Mucosa of rectum (tissue), 2 donors: ENCODE measurements around the gene GTF3C2.
"Not testable (repeated sequence)": the region's sequence is repeated elsewhere in the genome, so short reads cannot be mapped to it uniquely, and the experiment has no call there.

Experiments
- H3K27ac ChIP-seq, 2 donors: one replicate each; pipeline ENCODE4 v1.7.0; 2013; ENCODE audit warnings: inconsistent platforms in 2 of 2, low read depth in 2 of 2, low read length in 2 of 2
- H3K27me3 ChIP-seq, 2 donors: one replicate each; pipeline ENCODE4 v1.7.0; 2013; ENCODE audit warnings: low read length in 2 of 2; ENCODE audit not compliant: control insufficient read depth in 2 of 2, insufficient read depth in 2 of 2
- H3K36me3 ChIP-seq, 2 donors: one replicate each; pipeline ENCODE4 v1.7.0; 2013; ENCODE audit warnings: low read length in 2 of 2; ENCODE audit not compliant: control insufficient read depth in 2 of 2, insufficient read depth in 2 of 2
- H3K4me1 ChIP-seq, 2 donors: one replicate each; pipeline ENCODE4 v1.7.0; 2013; ENCODE audit warnings: low read length in 2 of 2, mild to moderate bottlenecking in 1 of 2; ENCODE audit not compliant: control insufficient read depth in 2 of 2, insufficient read depth in 2 of 2
- H3K4me3 ChIP-seq, 2 donors: one replicate each; pipeline ENCODE4 v1.7.0; 2013; ENCODE audit warnings: low read length in 2 of 2
- H3K9ac ChIP-seq, 2 donors: one replicate each; pipeline ENCODE4 v1.7.0; 2013; ENCODE audit warnings: low read length in 2 of 2, low read depth in 1 of 2, mild to moderate bottlenecking in 1 of 2
- H3K9me3 ChIP-seq, 2 donors: one replicate each; pipeline ENCODE4 v1.7.0; 2013; ENCODE audit warnings: low read length in 2 of 2; ENCODE audit not compliant: control insufficient read depth in 2 of 2
- donor health status: healthy.
- donor health status: Normal muscosa, but diverticular disease.

Gene GTF3C2

GRCh38 chr2:27322301-27322765 lies 34.2 kb downstream of the GTF3C2 start:
- H3K9me3 ChIP-seq: no peaks in the 10 kb centered on the region
- peaks cover 7 to 13% of the 10 kb centered on the region in 2 donors for H3K36me3 ChIP-seq
- no peaks in the 10 kb centered on the region for H3K27me3 ChIP-seq
- H3K4me1 ChIP-seq: peaks cover 15 to 23% of the 10 kb centered on the region in 2 donors
- peak overlapping the region; percentile 67 to 99 for H3K4me3 ChIP-seq
- peak overlapping the region; percentile 84 to 89 for H3K27ac ChIP-seq
- peak overlapping the region; percentile 97 for H3K9ac ChIP-seq

- Histone ChIP-seq H3K27me3 (no peaks in the 10 kb centered on the region), H3K9ac (no peak overlapping the region), H3K9me3 (no peaks in the 10 kb centered on the region), H3K36me3 (peaks cover 2 to 12% of the 10 kb centered on the region in 2 donors), H3K27ac (no peak overlapping the region), H3K4me1 (peaks cover 15 to 23% of the 10 kb centered on the region in 2 donors), H3K4me3 (no peak overlapping the region)
Measured at GRCh38 chr2:27320958-27321543, 35.5 kb downstream of the GTF3C2 start.

- H3K4me3 ChIP-seq, H3K27me3 ChIP-seq, H3K9me3 ChIP-seq, H3K27ac ChIP-seq, H3K9ac ChIP-seq: not testable (repeated sequence)
- H3K4me1 ChIP-seq: peaks cover 15 to 23% of the 10 kb centered on the region in 2 donors
- peaks cover 0 to 12% of the 10 kb centered on the region in 2 donors for H3K36me3 ChIP-seq
Measured at GRCh38 chr2:27319839-27320238, 36.7 kb downstream of the GTF3C2 start.

GRCh38 chr2:27316655-27317412 lies 39.7 kb downstream of the GTF3C2 start:
- Histone ChIP-seq H3K4me3 (no peak overlapping the region), H3K27ac (no peak overlapping the region), H3K4me1 (peaks cover under 1 to 5% of the 10 kb centered on the region in 2 donors), H3K36me3 (peaks cover 0 to 15% of the 10 kb centered on the region in 2 donors), H3K9me3 (no peaks in the 10 kb centered on the region), H3K27me3 (no peaks in the 10 kb centered on the region), H3K9ac (no peak overlapping the region)

GRCh38 chr2:27315122-27315521 lies 41.4 kb downstream of the GTF3C2 start:
- H3K27ac ChIP-seq: no peak overlapping the region
- H3K36me3 ChIP-seq: peaks cover 0 to 21% of the 10 kb centered on the region in 2 donors
- no peaks in the 10 kb centered on the region for H3K9me3 ChIP-seq
- no peaks in the 10 kb centered on the region for H3K4me1 ChIP-seq
- H3K27me3 ChIP-seq: no peaks in the 10 kb centered on the region
- H3K9ac ChIP-seq: no peak overlapping the region
- no peak overlapping the region for H3K4me3 ChIP-seq

- H3K27ac ChIP-seq: no peak overlapping the region
- no peaks in the 10 kb centered on the region for H3K27me3 ChIP-seq
- H3K4me3 ChIP-seq: no peak overlapping the region
- no peak overlapping the region for H3K9ac ChIP-seq
- H3K36me3 ChIP-seq: peaks cover 0 to 23% of the 10 kb centered on the region in 2 donors
- no peaks in the 10 kb centered on the region for H3K4me1 ChIP-seq
- no peaks in the 10 kb centered on the region for H3K9me3 ChIP-seq
Measured at GRCh38 chr2:27314709-27315108, 41.9 kb downstream of the GTF3C2 start.

- Histone ChIP-seq H3K36me3 (peaks cover 0 to 25% of the 10 kb centered on the region in 2 donors), H3K9ac (no peak overlapping the region), H3K4me1 (no peaks in the 10 kb centered on the region), H3K27ac (no peak overlapping the region), H3K27me3 (no peaks in the 10 kb centered on the region), H3K9me3 (no peaks in the 10 kb centered on the region), H3K4me3 (no peak overlapping the region)
Measured at GRCh38 chr2:27313882-27314645, 42.5 kb downstream of the GTF3C2 start.

GRCh38 chr2:27312152-27312551 lies 44.4 kb downstream of the GTF3C2 start:
- no peak overlapping the region for H3K4me3 ChIP-seq
- H3K36me3 ChIP-seq: peaks cover 0 to 24% of the 10 kb centered on the region in 2 donors
- H3K4me1 ChIP-seq: peaks cover 0 to 5% of the 10 kb centered on the region in 2 donors
- H3K9ac ChIP-seq: no peak overlapping the region
- peaks cover 11 to 17% of the 10 kb centered on the region in 2 donors for H3K27me3 ChIP-seq
- H3K27ac ChIP-seq: no peak overlapping the region
- no peaks in the 10 kb centered on the region for H3K9me3 ChIP-seq

GRCh38 chr2:27309651-27310050 lies 46.9 kb downstream of the GTF3C2 start:
- Histone ChIP-seq H3K36me3 (peaks cover 0 to 14% of the 10 kb centered on the region in 2 donors), H3K27ac (no peak overlapping the region), H3K4me1 (peaks cover 8 to 11% of the 10 kb centered on the region in 2 donors), H3K27me3 (peaks cover 31 to 39% of the 10 kb centered on the region in 2 donors), H3K9ac (no peak overlapping the region), H3K4me3 (no peak overlapping the region), H3K9me3 (no peaks in the 10 kb centered on the region)
